Adipose tissue (tissue), 3 donors: ENCODE results near the gene GPX3. TPM values are rescaled to one million over a fixed set of nuclear protein-coding genes. Genes with fewer than 3 reads are reported as not detected.

ENCODE experiments used
- H3K27ac ChIP-seq: one replicate; pipeline ENCODE4 v1.5.1; 2013; ENCODE audit warnings: low read depth, low read length
- WGBS, 3 donors: extraction: QIAGEN DNeasy Blood & Tissue Kit; methylation state at CpG; one replicate each; pipeline ENCODE4 v1.1.7; 2013; 5-methylcytosine and 5-hydroxymethylcytosine counted together
- polyA plus RNA-seq, 3 donors: library from polyadenylated mRNA; stranded (reverse); fragments of 200-250 nt; gene quantifications; one replicate each; pipeline ENCODE4 v1.2.3, GENCODE V29; 2013
- donor health status: healthy with polysubstance abuse.
- donor health status: Bipolar disorder and iron deficiency.
- donor health status: healthy.

Gene GPX3, protein sequence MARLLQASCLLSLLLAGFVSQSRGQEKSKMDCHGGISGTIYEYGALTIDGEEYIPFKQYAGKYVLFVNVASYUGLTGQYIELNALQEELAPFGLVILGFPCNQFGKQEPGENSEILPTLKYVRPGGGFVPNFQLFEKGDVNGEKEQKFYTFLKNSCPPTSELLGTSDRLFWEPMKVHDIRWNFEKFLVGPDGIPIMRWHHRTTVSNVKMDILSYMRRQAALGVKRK
- polyA plus RNA-seq: 1,000 to 10,000 TPM in 2 of 3 donors, 100 to 1,000 TPM in 1; 431 to 7,652 (median 5,613) TPM

DNA sequence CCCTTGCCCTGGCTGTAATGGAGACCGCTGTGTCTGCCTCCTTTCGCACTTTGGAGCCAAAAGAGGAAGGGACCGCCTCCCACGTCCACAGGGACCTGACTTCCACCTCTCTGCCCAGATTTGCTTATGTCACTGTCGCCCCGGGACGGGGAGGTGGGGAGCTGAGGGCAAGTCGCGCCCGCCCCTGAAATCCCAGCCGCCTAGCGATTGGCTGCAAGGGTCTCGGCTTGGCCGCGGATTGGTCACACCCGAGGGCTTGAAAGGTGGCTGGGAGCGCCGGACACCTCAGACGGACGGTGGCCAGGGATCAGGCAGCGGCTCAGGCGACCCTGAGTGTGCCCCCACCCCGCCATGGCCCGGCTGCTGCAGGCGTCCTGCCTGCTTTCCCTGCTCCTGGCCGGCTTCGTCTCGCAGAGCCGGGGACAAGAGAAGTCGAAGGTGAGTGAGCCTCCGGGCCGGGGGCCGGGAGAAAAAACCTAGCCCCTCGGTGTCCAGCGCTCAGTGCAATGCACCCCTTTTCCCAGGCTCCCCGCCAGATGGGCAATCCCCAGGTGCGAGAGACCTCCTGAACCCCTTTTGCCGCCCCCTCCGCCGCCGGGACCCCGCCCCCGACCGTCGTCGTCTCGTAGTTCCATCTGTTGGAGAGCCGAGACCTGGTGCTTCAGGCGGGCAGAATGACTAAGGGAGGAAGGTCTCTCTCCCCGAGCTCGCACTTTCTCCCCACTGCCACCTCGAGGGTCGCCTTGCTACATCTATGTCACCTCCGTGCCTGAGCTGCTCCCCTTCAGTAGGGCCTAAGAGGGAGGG is at the start of gene GPX3:
GPX3 (plus strand) TSS at position 288 of the 807 bp plus-strand sequence; CDS start at position 352, 64 bp downstream.
- WGBS, 3 donors: 1 to 2% (median 1%) methylated on average over 54 of the region's 54 CpGs
- H3K27ac ChIP-seq: no peak within 1 kb of the TSS

DNA sequence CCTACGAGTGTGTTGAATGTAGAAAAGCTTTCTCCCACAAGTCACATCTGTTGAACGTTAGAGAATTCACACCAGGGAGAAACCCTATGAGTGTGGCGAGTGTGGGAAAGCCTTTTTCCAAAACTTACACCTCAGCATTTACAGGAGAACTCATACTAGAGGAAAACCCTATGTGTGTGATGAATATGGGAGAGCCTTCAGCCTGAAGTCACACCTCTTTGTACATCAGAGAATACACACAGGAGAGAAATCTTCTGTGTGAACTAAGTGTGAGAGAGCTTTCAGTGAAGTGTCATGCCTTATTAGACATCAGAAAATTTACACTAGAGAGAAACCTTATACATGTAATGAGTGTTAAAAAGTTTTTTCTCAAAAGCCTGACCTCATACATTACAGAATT is 41.8 kb upstream of the GPX3 start:
- H3K27ac ChIP-seq: no peak overlapping the region
- WGBS, 3 donors: 44 to 75% (median 67%) methylated on average over 3 of the region's 3 CpGs

DNA sequence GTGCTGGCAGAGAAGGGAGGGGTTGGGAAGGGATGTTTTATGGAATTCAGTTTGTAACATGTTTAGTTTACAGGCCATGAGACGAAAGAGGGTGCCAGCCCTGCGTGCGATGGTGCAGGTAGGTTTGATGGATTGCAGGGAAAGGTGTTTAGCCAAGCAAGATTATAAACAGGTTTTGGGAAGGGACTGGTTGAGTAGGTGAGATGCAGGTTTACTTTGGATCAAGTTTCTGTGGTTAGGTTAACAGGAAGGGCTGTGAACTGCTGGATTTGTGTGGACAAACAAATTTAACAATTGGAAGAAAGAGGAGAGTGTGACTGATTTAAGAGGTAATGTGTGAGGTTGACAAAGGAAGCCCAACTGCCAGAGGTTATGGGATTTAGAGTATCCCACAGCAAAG is 32.6 kb upstream of the GPX3 start:
- 46 to 81% (median 80%) methylated on average over 3 of the region's 3 CpGs for WGBS, 3 donors
- no peak overlapping the region for H3K27ac ChIP-seq

DNA sequence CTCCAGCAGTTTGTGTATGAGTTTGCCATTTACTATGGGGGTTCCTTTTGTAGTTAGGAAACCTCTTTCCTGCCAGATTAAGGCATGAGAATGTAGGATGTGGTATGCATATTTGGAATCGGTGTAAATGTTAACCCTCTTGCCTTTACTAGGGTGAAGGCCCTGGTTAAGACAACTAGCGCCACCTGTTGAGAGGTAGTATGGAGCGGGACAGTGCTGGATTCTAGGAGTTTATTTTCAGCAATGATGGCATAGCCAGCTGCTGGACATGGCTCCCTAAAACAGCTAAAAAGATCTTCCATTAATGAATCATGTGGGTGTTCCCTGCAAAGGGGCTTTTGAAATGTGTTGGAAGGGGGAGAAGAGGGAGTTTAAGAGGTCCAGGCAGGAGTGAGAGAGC is 30.7 kb upstream of the GPX3 start:
- H3K27ac ChIP-seq: no peak overlapping the region
- WGBS, 3 donors: 65 to 72% (median 69%) methylated on average over 3 of the region's 3 CpGs

DNA sequence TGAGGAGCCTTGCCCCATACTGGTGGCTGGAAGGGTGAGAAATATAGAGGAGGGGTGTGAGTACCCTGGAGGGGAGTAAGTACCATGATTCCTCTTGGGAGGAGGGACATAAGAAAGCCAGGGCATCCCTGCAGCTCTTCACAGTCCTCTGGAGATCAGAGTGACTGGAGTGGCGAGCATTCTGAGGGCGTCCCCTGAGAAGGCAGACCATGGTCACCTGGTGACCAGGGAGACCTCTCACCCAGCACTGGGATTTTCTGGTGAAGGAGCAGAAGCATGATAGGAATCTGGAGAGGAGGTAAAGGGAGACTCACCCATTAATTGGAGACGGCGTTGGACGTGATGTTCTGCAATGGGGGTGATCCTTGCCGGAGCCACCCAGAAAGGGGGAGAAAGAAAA is 27.7 kb upstream of the GPX3 start:
- no peak overlapping the region for H3K27ac ChIP-seq
- WGBS, 3 donors: 94 to 99% (median 96%) methylated on average over 6 of the region's 6 CpGs

DNA sequence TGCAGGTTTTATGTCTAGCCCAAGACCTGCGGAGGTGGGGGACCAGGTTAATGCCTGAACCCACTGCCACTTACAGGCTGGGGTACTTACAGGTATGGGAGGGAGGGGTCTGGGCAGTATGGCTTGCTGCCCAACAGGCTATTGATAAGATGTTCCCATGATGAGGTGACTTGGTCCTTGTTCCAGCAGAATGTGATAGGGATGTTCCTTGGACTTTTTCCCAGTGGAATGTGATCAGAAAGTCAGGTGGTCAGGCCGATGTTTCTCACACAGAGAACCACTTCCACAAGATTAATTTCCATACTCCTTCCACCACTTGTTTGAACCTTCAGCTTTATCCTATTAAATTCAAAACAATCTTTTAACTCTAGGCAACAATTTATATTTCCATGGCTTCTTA is 27.0 kb upstream of the GPX3 start:
- WGBS, 3 donors: 71 to 93% (median 89%) methylated on average over 2 of the region's 2 CpGs
- no peak overlapping the region for H3K27ac ChIP-seq

DNA sequence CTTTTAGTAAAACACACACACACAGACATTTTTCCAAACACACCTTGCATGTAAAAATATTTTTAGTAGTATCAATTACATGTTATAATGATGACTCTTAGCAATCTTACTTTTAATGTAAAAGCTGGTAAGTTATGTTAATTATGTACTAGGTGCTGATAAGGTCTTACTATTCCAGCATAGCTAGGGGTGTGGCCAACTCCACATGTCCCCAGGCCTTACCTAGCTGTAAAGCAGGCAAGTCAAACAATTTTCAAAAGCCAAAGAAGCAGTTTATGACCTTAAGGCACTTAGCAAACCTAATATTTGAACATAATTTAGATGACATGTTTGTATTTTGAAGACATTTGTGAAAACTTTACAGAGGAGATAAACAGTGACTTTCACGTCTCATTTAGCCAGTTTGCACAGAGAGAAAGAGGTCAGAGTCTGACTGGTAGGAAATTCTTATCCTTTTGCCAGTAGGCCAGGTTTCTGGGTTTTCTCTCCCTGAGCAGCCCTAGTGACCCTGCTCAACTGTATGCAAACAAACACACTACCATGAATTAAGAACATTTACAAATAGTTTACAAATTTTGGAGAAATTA is 26.5 kb upstream of the GPX3 start:
- no peak overlapping the region for H3K27ac ChIP-seq
- 48 to 91% (median 85%) methylated on average over 1 of the region's 1 CpG for WGBS, 3 donors

DNA sequence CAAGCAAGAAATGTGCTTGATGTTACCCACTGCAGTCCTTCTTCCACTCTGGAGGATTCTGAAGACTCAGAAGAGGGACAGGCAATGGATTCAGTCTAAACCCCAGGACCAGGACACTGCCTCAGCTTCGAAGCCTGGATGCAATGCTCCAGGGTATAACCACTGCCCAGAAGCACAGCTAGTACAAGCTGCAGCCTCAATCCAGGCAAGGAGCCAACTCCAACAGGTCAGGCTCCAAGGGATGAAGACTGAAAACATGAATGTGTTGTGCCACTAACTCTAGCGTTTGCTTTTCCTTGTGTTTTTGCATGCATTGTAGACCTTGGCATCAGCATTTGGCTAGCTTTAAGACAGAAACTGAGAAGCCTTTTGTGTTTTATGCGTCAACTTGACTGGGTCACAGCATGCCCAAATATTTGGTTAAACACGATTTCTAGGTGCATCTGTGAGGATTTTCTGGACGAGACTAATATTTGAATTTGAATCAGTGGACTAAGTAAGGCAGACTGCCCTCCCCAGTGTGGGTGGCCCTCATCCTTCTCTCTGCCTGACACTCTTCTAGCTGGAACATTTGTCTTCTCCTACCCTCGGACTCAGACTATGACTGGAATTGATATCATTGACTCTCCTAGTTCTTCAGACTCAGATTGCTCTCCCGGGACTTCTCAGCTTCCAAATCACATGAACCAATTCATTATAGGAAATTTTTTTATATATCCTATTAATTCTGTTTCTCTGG is 20.5 kb upstream of the GPX3 start:
- H3K27ac ChIP-seq: no peak overlapping the region
- WGBS, 3 donors: 34 to 60% (median 54%) methylated on average over 7 of the region's 7 CpGs

DNA sequence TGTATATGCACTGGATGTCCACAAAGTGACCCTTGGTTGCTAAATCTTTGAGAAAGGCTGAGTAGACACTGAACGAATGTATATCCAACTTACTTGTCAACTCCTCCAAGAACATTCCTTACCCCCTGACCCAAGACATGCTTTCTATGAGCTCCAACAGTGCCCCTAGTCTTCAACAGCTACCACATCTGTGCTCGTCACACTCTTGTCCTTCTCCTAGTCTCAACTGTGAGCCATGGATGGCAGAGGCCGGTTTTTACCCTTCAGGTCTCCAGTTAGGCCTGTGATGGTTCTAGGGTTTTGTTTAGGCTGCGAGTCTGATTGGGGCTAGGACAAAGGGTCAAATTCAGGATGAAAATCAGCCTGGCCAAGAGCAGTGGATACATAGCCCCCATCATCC is 19.0 kb upstream of the GPX3 start:
- WGBS, 3 donors: 94 to 95% (median 94%) methylated on average over 4 of the region's 4 CpGs
- no peak overlapping the region for H3K27ac ChIP-seq

DNA sequence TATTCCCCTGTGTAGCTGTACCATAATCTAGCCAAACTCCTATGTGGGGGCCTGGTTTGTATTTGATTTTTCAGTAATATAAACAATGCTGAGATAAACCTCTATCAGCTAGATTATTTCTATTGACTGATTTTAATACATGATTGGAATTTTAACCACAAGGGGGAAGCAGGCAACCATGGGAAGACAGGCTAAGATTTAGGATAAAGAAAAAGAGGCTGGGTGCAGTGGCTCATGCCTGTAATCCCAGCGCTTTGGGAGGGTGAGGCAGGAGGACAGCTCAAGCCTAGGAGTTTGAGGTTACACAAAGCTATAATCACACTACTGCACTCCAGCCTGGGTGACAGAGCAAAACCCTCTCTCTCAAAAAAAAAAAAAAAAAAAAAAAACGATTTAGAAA is 18.1 kb upstream of the GPX3 start:
- WGBS, 3 donors: 38 to 46% (median 43%) methylated on average over 2 of the region's 2 CpGs
- no peak overlapping the region for H3K27ac ChIP-seq

DNA sequence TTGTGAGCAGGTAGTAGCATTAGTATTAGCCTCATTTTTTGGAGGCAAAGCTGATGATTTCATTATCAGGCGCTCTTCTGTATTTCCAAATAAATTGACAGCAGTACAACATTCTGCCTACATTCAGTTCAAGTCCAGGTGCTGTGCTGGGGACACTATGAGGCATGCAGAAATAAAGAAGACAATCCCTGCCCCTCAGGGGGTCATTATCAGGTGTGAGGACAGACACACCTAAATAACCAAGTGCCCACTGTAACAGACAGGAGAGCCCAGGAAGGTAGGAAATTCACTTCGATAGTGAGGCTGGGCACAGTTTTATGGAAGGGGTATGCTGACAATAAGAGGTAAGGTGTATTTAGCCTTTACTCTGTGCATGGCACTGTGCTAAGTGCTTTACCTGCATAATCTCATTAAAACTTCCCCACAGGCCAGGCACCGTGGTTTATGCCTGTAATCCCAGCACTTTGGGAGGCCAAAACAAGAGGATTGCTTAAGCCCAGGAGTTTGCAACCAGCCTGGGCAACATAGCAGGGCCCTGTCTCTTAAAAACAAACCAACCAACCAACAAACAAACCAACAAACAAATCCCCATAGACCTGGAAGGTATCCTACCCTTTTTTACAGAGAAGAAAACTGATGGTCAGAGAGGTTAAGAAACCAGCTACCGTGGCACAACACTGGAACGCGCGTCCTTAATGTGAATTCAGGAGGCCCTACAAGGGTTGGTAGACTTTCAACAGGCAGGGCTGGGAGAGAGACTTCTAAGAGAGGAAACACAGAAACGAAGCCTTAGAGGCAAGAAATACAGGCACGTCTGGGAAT is 17.5 kb upstream of the GPX3 start:
- WGBS, 3 donors: 84 to 90% (median 86%) methylated on average over 9 of the region's 9 CpGs
- H3K27ac ChIP-seq: no peak overlapping the region

DNA sequence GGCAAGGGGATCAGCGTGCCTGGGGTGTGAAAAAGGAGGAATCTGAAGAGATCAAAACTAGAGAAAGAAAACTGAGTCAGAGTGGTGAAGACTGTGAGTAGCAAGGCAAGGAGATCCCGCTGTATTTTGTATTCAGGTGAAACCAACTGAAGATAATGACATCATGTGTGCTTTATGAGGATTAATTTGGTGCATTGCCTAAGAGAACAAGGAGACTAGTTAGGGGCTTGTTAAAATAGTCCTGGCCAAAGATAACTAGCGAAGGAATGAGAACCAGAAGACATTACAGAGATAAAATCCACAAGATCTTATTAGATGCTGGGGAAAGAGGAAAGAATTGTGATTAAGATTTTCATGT is 16.9 kb upstream of the GPX3 start:
- WGBS, 3 donors: 93 to 97% (median 97%) methylated on average over 3 of the region's 3 CpGs

DNA sequence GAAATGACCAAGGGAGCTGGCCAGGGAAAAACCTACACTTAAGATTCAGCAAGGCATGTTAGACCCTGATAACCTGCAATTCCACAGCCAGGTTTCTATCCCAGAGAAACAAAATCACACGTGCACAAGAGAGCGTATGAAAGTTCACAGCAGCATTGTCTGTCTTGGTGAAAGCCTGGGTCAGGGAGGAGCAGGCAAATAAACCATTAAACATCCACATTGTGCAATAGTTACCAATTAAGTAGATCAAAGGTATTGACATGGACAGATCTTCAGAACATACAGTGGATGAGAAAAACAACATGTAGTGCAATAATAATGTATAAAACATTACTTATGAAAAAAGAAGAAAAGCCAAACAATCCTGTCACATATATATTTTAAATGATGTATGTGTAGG is 15.9 kb upstream of the GPX3 start:
- WGBS, 3 donors: 70 to 72% (median 71%) methylated on average over 2 of the region's 2 CpGs
- H3K27ac ChIP-seq: no peak overlapping the region

More for the DNA sequence above, 16.9 kb upstream of the GPX3 start:
- no peak overlapping the region for H3K27ac ChIP-seq

DNA sequence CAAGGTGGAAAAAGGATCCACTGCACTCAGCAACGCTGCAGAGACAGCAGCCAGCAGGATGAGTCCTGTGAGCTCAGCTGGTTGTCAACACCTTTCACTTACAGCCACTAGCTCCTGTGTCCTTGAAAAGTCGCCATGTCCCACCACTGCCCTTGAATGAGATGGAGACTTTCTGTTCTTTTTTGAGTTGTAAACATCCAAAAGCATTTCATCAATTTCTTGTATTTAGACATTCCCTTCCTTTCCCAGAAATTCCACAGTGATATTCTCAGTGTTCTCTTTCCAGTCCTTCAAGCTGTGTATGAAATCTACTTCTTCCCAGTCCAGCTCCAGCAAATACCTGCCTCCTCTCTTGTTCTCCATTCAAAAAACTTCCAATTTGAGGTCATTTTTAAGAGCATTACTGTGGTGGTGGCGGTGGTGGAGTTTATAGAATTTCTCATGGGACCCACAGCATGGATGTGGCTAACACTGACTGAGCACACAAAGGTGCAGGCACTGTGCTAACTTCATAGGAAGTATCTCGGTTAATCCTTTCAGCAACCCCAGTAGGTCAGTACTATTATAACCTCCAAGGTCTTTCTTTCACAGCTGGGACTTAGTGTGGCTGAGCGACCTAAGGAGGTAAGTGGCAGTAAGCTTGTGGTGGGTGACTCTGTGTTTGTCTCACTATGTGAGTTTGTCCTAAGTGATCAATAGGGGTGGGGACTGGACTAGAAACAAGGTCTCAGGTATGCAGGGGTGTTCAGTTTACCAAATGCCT is 15.0 kb upstream of the GPX3 start:
- 50 to 57% (median 54%) methylated on average over 5 of the region's 5 CpGs for WGBS, 3 donors
- no peak overlapping the region for H3K27ac ChIP-seq

DNA sequence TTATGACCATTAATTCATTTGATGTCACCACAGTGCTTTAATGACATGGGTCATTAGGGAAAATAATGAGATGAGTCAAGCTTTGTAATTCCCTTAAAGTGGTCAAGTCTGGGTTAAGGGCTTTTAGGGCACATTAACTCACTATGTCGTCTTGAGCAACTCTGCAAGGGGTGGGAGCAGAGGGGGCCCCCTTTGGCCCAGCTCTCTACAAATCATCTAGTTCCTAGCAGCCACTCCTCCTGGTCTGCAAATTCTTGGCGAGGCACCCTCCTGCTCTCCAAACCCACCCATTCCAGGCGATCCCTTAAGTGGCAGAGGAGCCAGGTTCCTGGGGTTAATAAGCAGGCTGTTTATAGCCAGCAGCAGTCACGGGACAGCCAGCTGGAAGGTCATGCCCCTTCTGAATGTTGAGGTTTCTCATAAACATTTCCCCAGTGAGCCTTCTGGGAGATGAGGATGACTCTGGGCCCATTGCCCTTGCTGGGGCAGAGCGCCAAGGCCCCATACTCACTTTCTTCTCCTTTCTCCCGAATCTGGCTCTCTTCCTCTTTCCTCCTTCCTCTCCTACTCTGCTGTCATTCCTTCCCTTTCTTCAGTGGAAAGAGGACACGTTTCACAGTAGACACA is 14.3 kb upstream of the GPX3 start:
- H3K27ac ChIP-seq: no peak overlapping the region
- whole genome bisulfite sequencing, 3 donors: 24 to 61% (median 26%) methylated on average over 7 of the region's 7 CpGs

DNA sequence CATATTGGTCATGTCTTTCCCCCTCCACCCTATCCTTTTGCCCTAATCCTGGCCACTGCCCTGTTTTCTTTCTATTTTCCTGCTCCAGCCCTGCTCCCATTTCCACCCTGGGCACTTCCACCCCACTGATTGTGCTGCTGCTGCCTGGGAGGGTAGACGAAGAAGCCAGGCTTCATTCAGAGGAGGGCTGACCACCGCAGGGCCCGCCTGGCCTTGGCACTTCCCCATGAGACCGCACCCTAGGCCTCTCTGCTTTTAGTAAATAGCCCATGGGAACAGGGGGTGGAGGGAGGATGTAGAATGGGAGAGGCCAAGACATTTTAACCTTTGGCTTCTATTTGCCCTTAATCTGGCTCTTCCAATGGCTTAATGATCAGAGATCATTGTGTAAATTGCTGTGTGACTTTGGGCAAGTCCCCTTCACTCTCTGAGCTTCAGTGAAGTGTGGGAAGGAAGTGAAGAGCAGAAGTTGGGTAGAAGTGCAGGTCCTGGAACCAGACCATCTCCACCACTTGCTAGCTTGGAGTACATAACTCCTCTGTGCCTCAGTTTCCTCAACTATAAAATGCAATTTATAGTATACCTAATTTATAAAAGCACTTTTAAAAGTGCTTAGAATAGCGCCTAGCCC is 13.6 kb upstream of the GPX3 start:
- 59 to 81% (median 62%) methylated on average over 5 of the region's 5 CpGs for WGBS, 3 donors

More for the DNA sequence above, 13.6 kb upstream of the GPX3 start:
- H3K27ac ChIP-seq: no peak overlapping the region
